GM13976 (cell line): ENCODE measurements around the gene NNT.
"Not testable (repeated sequence)": the region's sequence is repeated elsewhere in the genome, so short reads cannot be mapped to it uniquely, and the experiment has no call there.

Experiments used
- DNase-seq: peaks from one replicate; pipeline ENCODE4 v3.0.0; 2012; ENCODE audit warnings: low spot score
- CTCF ChIP-seq: IDR thresholded peaks from 2 replicates; pipeline ENCODE4 v1.5.1; 2012; ENCODE audit warnings: borderline replicate concordance, mild to moderate bottlenecking; ENCODE audit not compliant: insufficient read depth; ENCODE audit errors: extremely low read depth, missing control alignments, control extremely low read depth
- in situ Hi-C: fragments of 300-500 bp; cut with MboI; formaldehyde crosslinking; loops from one replicate; pipeline ENCODE4 v1.12.0; 2022; ENCODE audit warnings: low sequenced_read_pairs, mixed read lengths, inconsistent platforms; ENCODE audit not compliant: unreplicated experiment

The NNT gene

GRCh38 chr5:43664501-43665040, 61.6 kb downstream of the NNT start:
- in situ Hi-C loops: no loop called here

GRCh38 chr5:43665749-43666148, 62.8 kb downstream of the NNT start:
- DNase-seq, in situ Hi-C loops: not testable (repeated sequence)

More at GRCh38 chr5:43664501-43665040, 61.6 kb downstream of the NNT start:
- TF ChIP-seq CTCF: no peak
- DNase-seq: no peak

- DNase-seq, in situ Hi-C loops: not testable (repeated sequence)
Measured at GRCh38 chr5:43666728-43667127, 63.7 kb downstream of the NNT start.

GRCh38 chr5:43667379-43667778, 64.4 kb downstream of the NNT start:
- in situ Hi-C loops, DNase-seq: not testable (repeated sequence)

- no peak for DNase-seq
- TF ChIP-seq CTCF: no peak
- in situ Hi-C loops: no loop called here
Measured at GRCh38 chr5:43674536-43674935, 71.6 kb downstream of the NNT start.

- no peak for DNase-seq
- in situ Hi-C loops: no loop called here
- TF ChIP-seq CTCF: no peak
Measured at GRCh38 chr5:43675357-43675756, 72.4 kb downstream of the NNT start.

GRCh38 chr5:43676083-43676840, 73.3 kb downstream of the NNT start:
- in situ Hi-C loops: no loop called here
- DNase-seq: no peak
- TF ChIP-seq CTCF: no peak

GRCh38 chr5:43677253-43677652, 74.3 kb downstream of the NNT start:
- in situ Hi-C loops: no loop called here
- DNase-seq: no peak
- no peak for TF ChIP-seq CTCF
